DOHH2 (cell line): Measurements from ENCODE around the gene TYROBP.

Experiments
- EZH2phosphoT487 ChIP-seq: fragments of 200-600 bp; sonication (generic); IDR thresholded peaks from 2 replicates; pipeline ENCODE4 v1.6.1; 2017; ENCODE audit warnings: borderline replicate concordance, mild to moderate bottlenecking, antibody characterized with exemption, low read length, moderate library complexity, mixed read lengths
- TF ChIP-seq, protein P1 (sequence below): fragments of 200-600 bp; sonication (generic); IDR thresholded peaks from one replicate; pipeline ENCODE4 v1.5.1; 2014; ENCODE audit warnings: antibody characterized with exemption, mild to moderate bottlenecking, low read depth, low read length; ENCODE audit not compliant: poor library complexity, severe bottlenecking

DNA sequence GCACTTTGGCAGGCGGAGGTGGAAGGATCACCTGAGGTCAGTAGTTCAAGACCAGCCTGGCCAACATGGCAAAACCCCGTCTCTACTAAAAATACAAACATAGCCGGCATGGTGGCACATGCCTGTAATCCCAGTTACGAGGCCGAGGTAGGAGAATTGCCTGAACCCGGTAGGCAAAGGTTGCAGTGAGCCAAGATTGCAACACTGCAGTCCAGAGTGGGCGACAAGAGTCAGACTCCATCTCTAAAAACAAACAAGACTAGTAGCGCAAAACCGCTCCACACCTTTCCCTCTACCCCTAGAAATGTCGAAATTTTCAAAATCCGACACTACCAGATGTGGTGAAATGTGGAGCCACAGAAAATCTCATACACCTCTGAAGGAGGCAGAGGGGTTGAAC lies 11.2 kb upstream of the TYROBP start:
- TF ChIP-seq, protein P1, sequence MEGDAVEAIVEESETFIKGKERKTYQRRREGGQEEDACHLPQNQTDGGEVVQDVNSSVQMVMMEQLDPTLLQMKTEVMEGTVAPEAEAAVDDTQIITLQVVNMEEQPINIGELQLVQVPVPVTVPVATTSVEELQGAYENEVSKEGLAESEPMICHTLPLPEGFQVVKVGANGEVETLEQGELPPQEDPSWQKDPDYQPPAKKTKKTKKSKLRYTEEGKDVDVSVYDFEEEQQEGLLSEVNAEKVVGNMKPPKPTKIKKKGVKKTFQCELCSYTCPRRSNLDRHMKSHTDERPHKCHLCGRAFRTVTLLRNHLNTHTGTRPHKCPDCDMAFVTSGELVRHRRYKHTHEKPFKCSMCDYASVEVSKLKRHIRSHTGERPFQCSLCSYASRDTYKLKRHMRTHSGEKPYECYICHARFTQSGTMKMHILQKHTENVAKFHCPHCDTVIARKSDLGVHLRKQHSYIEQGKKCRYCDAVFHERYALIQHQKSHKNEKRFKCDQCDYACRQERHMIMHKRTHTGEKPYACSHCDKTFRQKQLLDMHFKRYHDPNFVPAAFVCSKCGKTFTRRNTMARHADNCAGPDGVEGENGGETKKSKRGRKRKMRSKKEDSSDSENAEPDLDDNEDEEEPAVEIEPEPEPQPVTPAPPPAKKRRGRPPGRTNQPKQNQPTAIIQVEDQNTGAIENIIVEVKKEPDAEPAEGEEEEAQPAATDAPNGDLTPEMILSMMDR, result no peak
- TF ChIP-seq EZH2phosphoT487, result no peak
